Testis (tissue), 3 donors: Measurements from ENCODE around the gene EMX2. TPM values are rescaled to one million over a fixed set of nuclear protein-coding genes. Genes with fewer than 3 reads are reported as not detected.

Experiments used
- DNase-seq: peaks from one replicate; pipeline ENCODE4 v3.0.0-alpha.2; 2019
- H3K27ac ChIP-seq, 2 donors: fragments of 200-600 bp; sonication (generic); one replicate each; pipeline ENCODE4 v1.5.1; 2019
- H3K27me3 ChIP-seq: fragments of 200-600 bp; sonication (generic); one replicate; pipeline ENCODE4 v1.5.1; 2019
- H3K36me3 ChIP-seq: fragments of 200-600 bp; sonication (generic); one replicate; pipeline ENCODE4 v1.5.1; 2017; ENCODE audit warnings: low read depth; ENCODE audit errors: missing control alignments
- H3K4me1 ChIP-seq: fragments of 200-600 bp; sonication (generic); one replicate; pipeline ENCODE4 v1.5.1; 2019
- H3K4me3 ChIP-seq, 2 donors: fragments of 200-600 bp; sonication (generic); one replicate each; pipeline ENCODE4 v1.5.1; 2017 to 2019
- H3K9me3 ChIP-seq: fragments of 200-600 bp; sonication (generic); one replicate; pipeline ENCODE4 v1.5.1; 2017
- CTCF ChIP-seq, 3 experiments: fragments of 450-650 bp in 2 of 3; fragments of 200-600 bp in 1 of 3; sonication (generic) in 1 of 3; IDR thresholded peaks; one replicate each; pipeline ENCODE4 v1.5.1; 2016 to 2019; ENCODE audit warnings: antibody characterized with exemption in 3 of 3, mild to moderate bottlenecking in 2 of 3, moderate library complexity in 1 of 3
- POLR2A ChIP-seq: fragments of 450-650 bp; IDR thresholded peaks from one replicate; pipeline ENCODE4 v1.6.1; 2017; ENCODE audit warnings: antibody characterized with exemption, mild to moderate bottlenecking, moderate library complexity
- WGBS, 2 donors: methylation state at CpG; one replicate each; pipeline ENCODE4 v1.1.5; 2018; 5-methylcytosine and 5-hydroxymethylcytosine counted together
- intact Hi-C: fragments of 100-400 bp; cut with DNase I; formaldehyde crosslinking; loops from one replicate; pipeline ENCODE4 v1.15.1; 2023; ENCODE audit warnings: low total_unique reads
- polyA plus RNA-seq: library from polyadenylated mRNA; stranded (reverse); fragments of 350-450 nt; fragmentation: Illumina TruSeq; extraction: RNeasy Lipid Tissue Mini Kit (QIAGEN cat#74804); gene quantifications from one replicate; pipeline ENCODE4 v1.2.3, GENCODE V29; 2014; ENCODE audit warnings: low read depth, low replicate concordance; ENCODE audit not compliant: insufficient read depth
- total RNA-seq, 2 donors: library from RNA; depleted of rRNA; stranded (reverse); fragments of >200 nt; gene quantifications; one replicate each; pipeline ENCODE4 v1.2.3, GENCODE V29; 2016

The EMX2 gene
- total and polyA plus RNA-seq, 3 donors from 2014 or later = 1.5 to 6.9 (median 1.9) TPM

DNA sequence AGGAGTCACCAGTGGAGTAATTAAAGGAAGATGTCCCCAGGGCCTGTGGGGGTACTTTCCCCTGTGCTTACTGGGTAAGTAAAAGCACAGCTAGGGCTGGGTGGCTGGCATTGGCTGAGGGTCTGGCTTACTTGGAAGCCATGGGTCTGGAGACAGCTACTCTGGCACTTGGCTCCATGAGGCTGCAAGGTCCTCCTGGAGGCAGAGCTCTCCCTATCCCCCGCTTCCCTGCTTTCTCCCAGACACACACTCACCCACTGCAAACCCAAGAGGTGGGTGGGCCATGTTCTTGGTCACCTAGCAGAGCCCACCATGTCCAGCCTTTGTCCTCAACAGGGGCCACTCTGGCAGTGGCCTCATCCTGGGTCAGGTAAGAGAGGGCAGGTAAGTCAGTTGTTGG, 13.3 kb downstream of the EMX2 start:
- H3K4me1 ChIP-seq = no peaks in the 10 kb centered on the region
- no peaks in the 10 kb centered on the region for H3K9me3 ChIP-seq
- H3K27ac ChIP-seq = no peak overlapping the region
- WGBS, 2 donors = 100% methylated on average over 1 of the region's 1 CpG; no CpG with 5 or more reads in 1 of the 2 donors
- H3K4me3 ChIP-seq = no peak overlapping the region
- TF ChIP-seq POLR2A (no peak), CTCF (IDR thresholded peaks at IDR 0.05) (no peak)
- no peak for DNase-seq
- H3K36me3 ChIP-seq = no peaks in the 10 kb centered on the region
- H3K27me3 ChIP-seq = no peaks in the 10 kb centered on the region
- intact Hi-C loops = no loop called here

DNA sequence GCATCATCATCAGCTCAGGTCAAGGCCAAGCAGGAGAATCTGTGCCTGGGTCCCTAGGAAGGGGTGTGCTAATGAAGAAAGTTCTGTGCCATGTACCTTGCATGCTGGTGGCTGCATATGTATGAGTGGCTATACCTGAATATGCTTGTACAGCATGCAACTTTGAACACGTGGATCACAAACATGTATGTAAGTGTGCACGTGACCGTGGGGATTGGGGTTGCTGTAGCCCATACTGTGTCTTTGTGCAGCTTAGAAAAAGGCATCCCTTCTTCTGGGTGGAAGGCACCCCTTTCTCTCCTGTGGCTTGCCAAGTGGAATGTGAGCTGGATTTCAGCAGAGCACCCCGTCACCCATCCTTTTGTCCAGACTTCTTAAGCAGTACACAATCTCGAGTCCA, 13.8 kb downstream of the EMX2 start:
- Histone ChIP-seq H3K4me3 (no peak overlapping the region), H3K27ac (no peak overlapping the region), H3K4me1 (no peaks in the 10 kb centered on the region), H3K9me3 (no peaks in the 10 kb centered on the region), H3K27me3 (no peaks in the 10 kb centered on the region), H3K36me3 (no peaks in the 10 kb centered on the region)
- intact Hi-C loops = no loop called here
- WGBS, 2 donors = 89 to 96% methylated on average over 5 of the region's 5 CpGs
- TF ChIP-seq POLR2A = no peak
- DNase-seq = no peak

DNA sequence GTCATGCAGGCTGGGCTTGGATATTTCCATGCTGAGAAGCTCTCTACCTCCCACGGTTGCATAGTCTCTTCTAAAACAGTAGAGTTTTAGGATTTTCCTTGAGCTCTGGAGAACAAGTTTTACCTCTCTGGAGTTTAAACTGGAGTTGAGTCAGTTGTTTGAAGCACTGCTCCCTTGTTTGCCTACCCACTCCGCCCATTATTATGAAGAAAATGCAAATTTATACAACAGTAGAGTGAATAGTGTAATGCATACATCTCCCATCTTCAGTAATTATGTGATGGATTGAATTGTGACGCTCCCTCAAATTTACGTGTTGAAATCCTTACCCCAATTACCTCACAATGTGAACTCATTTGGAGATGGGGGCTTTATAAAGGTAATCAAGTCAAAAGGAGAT, 17.2 kb downstream of the EMX2 start:
- 87 to 93% methylated on average over 4 of the region's 4 CpGs for WGBS, 2 donors
- H3K4me1 ChIP-seq = no peaks in the 10 kb centered on the region
- no peak overlapping the region for H3K27ac ChIP-seq
- H3K36me3 ChIP-seq = no peaks in the 10 kb centered on the region
- TF ChIP-seq POLR2A = no peak
- TF ChIP-seq CTCF (IDR thresholded peaks at IDR 0.05) = no peak
- DNase-seq = no peak
- H3K27me3 ChIP-seq = no peaks in the 10 kb centered on the region
- no peaks in the 10 kb centered on the region for H3K9me3 ChIP-seq
- H3K4me3 ChIP-seq = no peak overlapping the region
- intact Hi-C loops = no loop called here

DNA sequence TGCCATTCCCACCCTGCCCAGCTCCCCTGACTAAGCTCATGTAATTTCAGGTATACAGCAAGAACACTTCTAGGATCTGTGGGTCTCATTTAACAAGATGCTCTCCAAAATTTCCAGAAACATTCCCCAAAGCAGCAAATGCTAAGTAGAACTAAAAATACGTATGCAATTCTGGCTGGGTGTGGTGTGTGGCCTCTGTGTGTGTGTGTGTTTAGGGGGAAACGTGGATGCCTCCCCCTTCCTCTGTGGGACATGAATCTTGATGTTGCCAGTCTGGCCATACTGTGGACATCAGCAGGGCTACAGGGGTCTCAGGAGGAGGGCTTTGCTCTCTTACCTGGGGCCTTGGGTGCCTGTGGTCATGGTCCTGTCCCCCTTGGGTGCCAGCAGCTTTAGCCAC, 18.4 kb downstream of the EMX2 start:
- intact Hi-C loops = no loop called here
- TF ChIP-seq POLR2A = no peak
- TF ChIP-seq CTCF (IDR thresholded peaks at IDR 0.05) = no peak
- Histone ChIP-seq H3K9me3 (no peaks in the 10 kb centered on the region), H3K27ac (no peak overlapping the region), H3K27me3 (no peaks in the 10 kb centered on the region), H3K4me3 (no peak overlapping the region), H3K36me3 (no peaks in the 10 kb centered on the region), H3K4me1 (no peaks in the 10 kb centered on the region)
- no peak for DNase-seq
- WGBS, 2 donors = 94% methylated on average over 2 of the region's 2 CpGs

DNA sequence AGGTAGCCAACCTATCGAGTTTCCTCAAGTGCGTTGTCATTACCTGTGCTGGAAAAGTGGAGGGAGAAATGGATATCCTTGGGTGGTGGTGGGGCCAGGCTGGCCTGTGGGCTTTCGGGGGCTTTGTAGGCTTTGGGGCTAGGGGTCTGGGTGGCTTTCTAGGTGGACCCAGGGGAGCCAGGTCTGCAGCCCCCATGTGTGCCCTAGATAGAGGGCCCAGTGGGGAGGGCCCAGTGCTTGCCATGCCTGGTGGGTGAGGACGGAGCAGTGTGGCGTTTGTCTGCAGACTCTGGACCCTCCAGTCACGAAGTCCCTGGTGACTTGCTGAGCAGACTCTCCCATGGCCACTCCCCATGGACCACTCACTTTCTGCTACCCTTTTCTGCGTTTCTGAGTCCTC, 19.7 kb downstream of the EMX2 start:
- WGBS, 2 donors = 79 to 86% methylated on average over 5 to 7 of the region's 7 CpGs
- Histone ChIP-seq H3K4me3 (no peak overlapping the region), H3K36me3 (no peaks in the 10 kb centered on the region), H3K9me3 (no peaks in the 10 kb centered on the region), H3K27me3 (no peaks in the 10 kb centered on the region), H3K27ac (no peak overlapping the region), H3K4me1 (no peaks in the 10 kb centered on the region)
- DNase-seq = no peak
- intact Hi-C loops = no loop called here
- TF ChIP-seq POLR2A = no peak
- TF ChIP-seq CTCF (IDR thresholded peaks at IDR 0.05) = no peak
